ENCODE measurements around the gene SLX4.

DNA sequence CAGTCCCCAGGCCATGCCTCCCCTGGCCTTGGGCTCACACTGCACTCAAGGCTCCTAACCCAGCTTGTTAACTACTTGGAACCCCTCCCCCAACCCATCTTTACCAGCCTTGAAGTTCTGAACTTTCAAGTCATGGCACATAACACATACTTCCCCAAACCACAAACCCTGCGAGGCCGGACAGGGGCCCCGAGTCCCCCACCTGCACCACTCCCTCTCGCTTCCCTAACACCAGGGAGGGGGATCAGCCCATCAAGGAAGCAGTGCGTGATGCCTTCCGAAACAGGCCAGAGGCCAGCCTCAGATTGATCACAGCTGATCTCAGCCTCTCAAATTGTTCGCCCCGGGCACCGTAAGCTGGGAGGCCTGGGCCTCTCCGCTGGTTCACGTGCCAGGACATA is 31.2 kb downstream of the SLX4 start:
- TF ChIP-seq, protein P1, sequence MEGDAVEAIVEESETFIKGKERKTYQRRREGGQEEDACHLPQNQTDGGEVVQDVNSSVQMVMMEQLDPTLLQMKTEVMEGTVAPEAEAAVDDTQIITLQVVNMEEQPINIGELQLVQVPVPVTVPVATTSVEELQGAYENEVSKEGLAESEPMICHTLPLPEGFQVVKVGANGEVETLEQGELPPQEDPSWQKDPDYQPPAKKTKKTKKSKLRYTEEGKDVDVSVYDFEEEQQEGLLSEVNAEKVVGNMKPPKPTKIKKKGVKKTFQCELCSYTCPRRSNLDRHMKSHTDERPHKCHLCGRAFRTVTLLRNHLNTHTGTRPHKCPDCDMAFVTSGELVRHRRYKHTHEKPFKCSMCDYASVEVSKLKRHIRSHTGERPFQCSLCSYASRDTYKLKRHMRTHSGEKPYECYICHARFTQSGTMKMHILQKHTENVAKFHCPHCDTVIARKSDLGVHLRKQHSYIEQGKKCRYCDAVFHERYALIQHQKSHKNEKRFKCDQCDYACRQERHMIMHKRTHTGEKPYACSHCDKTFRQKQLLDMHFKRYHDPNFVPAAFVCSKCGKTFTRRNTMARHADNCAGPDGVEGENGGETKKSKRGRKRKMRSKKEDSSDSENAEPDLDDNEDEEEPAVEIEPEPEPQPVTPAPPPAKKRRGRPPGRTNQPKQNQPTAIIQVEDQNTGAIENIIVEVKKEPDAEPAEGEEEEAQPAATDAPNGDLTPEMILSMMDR (IDR thresholded peaks at IDR 0.05; ENCODE audit: low read length): no peak
- no peak for TF ChIP-seq EZH2phosphoT487 (IDR thresholded peaks at IDR 0.05; ENCODE audit: low read length)

Data from MM.1S (cell line).